RWPE1 (cell line): ENCODE data around the gene CFHR3.
"Not testable (repeated sequence)": the region's sequence is repeated elsewhere in the genome, so short reads cannot be mapped to it uniquely, and the experiment has no call there.

Experiments used
- CTCF ChIA-PET: fragments of 350-600 bp; sonication (Branson Sonifier 250); formaldehyde crosslinking; extraction: SDS; loops from one replicate; lab custom pipeline; 2021; lab: Yijun Ruan, JAX
- POLR2A ChIA-PET: fragments of 400-600 bp; formaldehyde crosslinking; extraction: SDS; loops from one replicate; lab custom pipeline; 2020; ENCODE audit warnings: antibody characterized with exemption; ENCODE audit not compliant: low non-redundant PET; lab: Yijun Ruan, JAX
- DNase-seq: peaks from one replicate; pipeline ENCODE4 v3.0.0; 2012; ENCODE audit warnings: low spot score
- H3K27ac ChIP-seq: fragments of 450-650 bp; 2 replicates; pipeline ENCODE4 v1.5.1; 2017
- CTCF ChIP-seq: fragments of 450-650 bp; conservative IDR thresholded peaks from 2 replicates; pipeline ENCODE4 v1.5.1; 2017; ENCODE audit warnings: low read depth, mild to moderate bottlenecking

The CFHR3 gene

GRCh38 chr1:196797891-196798290 lies 23.3 kb downstream of the CFHR3 start:
- ChIA-PET CTCF (interaction anchor here (0.7 kb wide), 1 partner anchor 104 kb away, joined by 3 read pairs; no protein-coding TSS in a partner anchor), POLR2A (no interaction called here)
- no peak for DNase-seq
- H3K27ac ChIP-seq, result no peak overlapping the region
- TF ChIP-seq CTCF, result no peak

- H3K27ac ChIP-seq, POLR2A ChIA-PET, CTCF ChIA-PET, DNase-seq: not testable (repeated sequence)
Measured at GRCh38 chr1:196801920-196802319, 27.3 kb downstream of the CFHR3 start.

- DNase-seq, result no peak
- no peak overlapping the region for H3K27ac ChIP-seq
- CTCF ChIA-PET, result interaction anchor here (0.6 kb wide), 1 partner anchor 405 kb away, joined by 3 read pairs; no protein-coding TSS in a partner anchor
- TF ChIP-seq CTCF, result no peak
- POLR2A ChIA-PET, result no interaction called here
Measured at GRCh38 chr1:196808529-196809235, 34.0 kb downstream of the CFHR3 start.

- H3K27ac ChIP-seq, POLR2A ChIA-PET, DNase-seq, CTCF ChIA-PET: not testable (repeated sequence)
Measured at GRCh38 chr1:196817442-196817841, 42.8 kb downstream of the CFHR3 start.

- CTCF ChIA-PET, POLR2A ChIA-PET, DNase-seq, H3K27ac ChIP-seq: not testable (repeated sequence)
Measured at GRCh38 chr1:196819531-196819930, 44.9 kb downstream of the CFHR3 start, which contains the start of gene CFHR1. CFHR1 (plus strand) TSS chr1:196819731; CDS start chr1:196819845, 114 bp downstream.

- CTCF ChIA-PET, result not testable (repeated sequence)
- TF ChIP-seq CTCF, result peak; percentile 31; the same call in 1 of the 2 replicates
- DNase-seq, result peak; percentile 51
Measured at GRCh38 chr1:196827860-196828259, 53.2 kb downstream of the CFHR3 start.

More at GRCh38 chr1:196827860-196828259, 53.2 kb downstream of the CFHR3 start:
- POLR2A ChIA-PET, H3K27ac ChIP-seq: not testable (repeated sequence)
